H4 (cell line): ENCODE measurements around the gene CSMD2. TPM values are rescaled to one million over a fixed set of nuclear protein-coding genes. Genes with fewer than 3 reads are reported as not detected.

ENCODE experiments used
- DNase-seq: peaks from one replicate; pipeline ENCODE4 v3.0.0-alpha.2; 2015; ENCODE audit warnings: low spot score
- total RNA-seq: library from RNA; depleted of rRNA; stranded (reverse); fragments of >200 nt; shearing (Covaris generic); gene quantifications from 2 replicates; pipeline ENCODE4 v1.2.3, GENCODE V29; 2014

Gene CSMD2
- total RNA-seq, 1 experiment from 2014 or later, result not detected

GRCh38 chr1:33965086-33965485, 199.9 kb downstream of the CSMD2 start:
- no peak for DNase-seq

- DNase-seq, result no peak
These were observed 203.0 kb downstream of the CSMD2 start for GRCh38 chr1:33962061-33962460.

GRCh38 chr1:33960188-33960895, 204.7 kb downstream of the CSMD2 start:
- DNase-seq, result no peak

- no peak for DNase-seq
These were observed 207.2 kb downstream of the CSMD2 start for GRCh38 chr1:33957854-33958253.

GRCh38 chr1:33955096-33955495, 209.9 kb downstream of the CSMD2 start:
- no peak for DNase-seq

- no peak for DNase-seq
These were observed 215.5 kb downstream of the CSMD2 start for GRCh38 chr1:33949570-33949969.

GRCh38 chr1:33948291-33948690, 216.7 kb downstream of the CSMD2 start:
- DNase-seq, result no peak

GRCh38 chr1:33946836-33947235, 218.2 kb downstream of the CSMD2 start:
- no peak for DNase-seq

GRCh38 chr1:33944846-33945245, 220.2 kb downstream of the CSMD2 start:
- no peak for DNase-seq

- no peak for DNase-seq
These were observed 221.1 kb downstream of the CSMD2 start for GRCh38 chr1:33943978-33944377.

- no peak for DNase-seq
These were observed 232.2 kb downstream of the CSMD2 start for GRCh38 chr1:33932871-33933270.

GRCh38 chr1:33931111-33931475, 233.9 kb downstream of the CSMD2 start:
- DNase-seq, result no peak

- DNase-seq, result no peak
These were observed 234.5 kb downstream of the CSMD2 start for GRCh38 chr1:33930346-33931110.

GRCh38 chr1:33928251-33928650, 236.8 kb downstream of the CSMD2 start:
- DNase-seq, result no peak

- no peak for DNase-seq
These were observed 237.3 kb downstream of the CSMD2 start for GRCh38 chr1:33927721-33928120.

- no peak for DNase-seq
These were observed 239.4 kb downstream of the CSMD2 start for GRCh38 chr1:33925586-33925985.

GRCh38 chr1:33921281-33921680, 243.7 kb downstream of the CSMD2 start:
- no peak for DNase-seq

- DNase-seq, result no peak
These were observed 246.7 kb downstream of the CSMD2 start for GRCh38 chr1:33918368-33918767.

GRCh38 chr1:33916786-33917185, 248.2 kb downstream of the CSMD2 start:
- no peak for DNase-seq

- no peak for DNase-seq
These were observed 250.5 kb downstream of the CSMD2 start for GRCh38 chr1:33914531-33914930.

- DNase-seq, result no peak
These were observed 256.6 kb downstream of the CSMD2 start for GRCh38 chr1:33908324-33908956.

- DNase-seq, result no peak
These were observed 258.9 kb downstream of the CSMD2 start for GRCh38 chr1:33906156-33906555.

GRCh38 chr1:33905241-33905640, 259.8 kb downstream of the CSMD2 start:
- no peak for DNase-seq
